ENCODE measurements around the gene CASTOR1.

DNA sequence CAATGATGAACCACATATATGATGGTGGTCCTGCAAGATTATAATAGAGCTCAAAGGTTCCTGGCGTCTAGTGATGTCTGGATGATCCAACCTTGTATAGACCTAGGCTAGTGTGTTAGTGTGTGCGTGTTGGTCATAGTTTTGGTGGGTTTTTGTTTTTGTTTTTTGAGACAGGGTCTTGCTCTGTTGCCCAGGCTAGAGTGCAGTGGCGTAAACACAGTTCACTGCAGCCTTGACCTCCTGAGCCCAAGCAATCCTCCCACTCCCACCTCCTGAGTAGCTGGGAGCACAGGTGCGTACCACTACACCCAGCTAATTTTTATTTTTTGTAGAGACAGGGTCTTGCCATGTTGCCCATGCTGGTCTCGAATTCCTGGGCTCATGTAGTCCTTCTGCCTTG is 9.4 kb downstream of the CASTOR1 start:
- TF ChIP-seq, protein P1, sequence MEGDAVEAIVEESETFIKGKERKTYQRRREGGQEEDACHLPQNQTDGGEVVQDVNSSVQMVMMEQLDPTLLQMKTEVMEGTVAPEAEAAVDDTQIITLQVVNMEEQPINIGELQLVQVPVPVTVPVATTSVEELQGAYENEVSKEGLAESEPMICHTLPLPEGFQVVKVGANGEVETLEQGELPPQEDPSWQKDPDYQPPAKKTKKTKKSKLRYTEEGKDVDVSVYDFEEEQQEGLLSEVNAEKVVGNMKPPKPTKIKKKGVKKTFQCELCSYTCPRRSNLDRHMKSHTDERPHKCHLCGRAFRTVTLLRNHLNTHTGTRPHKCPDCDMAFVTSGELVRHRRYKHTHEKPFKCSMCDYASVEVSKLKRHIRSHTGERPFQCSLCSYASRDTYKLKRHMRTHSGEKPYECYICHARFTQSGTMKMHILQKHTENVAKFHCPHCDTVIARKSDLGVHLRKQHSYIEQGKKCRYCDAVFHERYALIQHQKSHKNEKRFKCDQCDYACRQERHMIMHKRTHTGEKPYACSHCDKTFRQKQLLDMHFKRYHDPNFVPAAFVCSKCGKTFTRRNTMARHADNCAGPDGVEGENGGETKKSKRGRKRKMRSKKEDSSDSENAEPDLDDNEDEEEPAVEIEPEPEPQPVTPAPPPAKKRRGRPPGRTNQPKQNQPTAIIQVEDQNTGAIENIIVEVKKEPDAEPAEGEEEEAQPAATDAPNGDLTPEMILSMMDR (conservative IDR thresholded peaks at IDR 0.05 in 1 of 2, IDR thresholded peaks at IDR 0.05 in 1 of 2; ENCODE audit: extremely low read depth in 1 of 2, insufficient read depth in 1 of 2, low read depth in 1 of 2, low read length in 2 of 2), result no peak
- no peak for TF ChIP-seq EZH2 (IDR thresholded peaks at IDR 0.05; ENCODE audit: borderline replicate concordance, low read length)
